ENCODE results near the gene CPAMD8. TPM values are rescaled to one million over a fixed set of nuclear protein-coding genes. Genes with fewer than 3 reads are reported as not detected.
A peak's percentile ranks its signal among the peaks of the same experiment; 100 is the strongest.

The CPAMD8 gene
- total and polyA plus RNA-seq, 10 of the 15 experiments (the other 5 are each of a cell fraction or from before 2014, with no cell fraction given): 0.12 to 0.97 (median 0.25) TPM; not detected in 3

DNA sequence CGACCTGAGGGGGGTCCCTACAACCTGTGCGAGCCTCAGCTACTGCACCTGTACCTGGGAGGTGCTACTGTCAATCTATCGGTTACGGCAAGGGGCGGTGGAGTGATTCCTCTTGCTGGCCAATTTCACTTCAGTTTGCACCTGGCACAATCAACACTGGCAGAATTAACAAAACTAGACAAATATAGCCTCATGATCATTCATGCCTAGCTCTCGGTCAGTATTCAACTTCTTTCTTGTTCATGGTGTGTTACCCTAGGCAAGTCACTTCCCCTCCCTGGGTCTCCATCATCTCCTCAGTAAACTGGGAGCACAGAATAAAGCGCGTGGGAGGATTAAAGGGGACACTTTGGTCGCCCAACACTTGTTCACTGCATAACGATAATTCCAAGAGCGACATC, 48.0 kb upstream of the CPAMD8 start:
- intact Hi-C loops (cut with micrococcal nuclease; ENCODE audit: unreplicated experiment): loop anchor here (1.0 to 2.0 kb wide), 3 partner anchors 60 to 193 kb away; partner anchors contain the start of gene BABAM1
- DNase-seq (ENCODE audit: low read depth, low spot score): no peak
- WGBS (ENCODE audit: insufficient coverage, insufficient replicate concordance, low lambda C conversion rate, missing lambda C conversion rate): 0% methylated on average over 11 of the region's 11 CpGs
- Histone ChIP-seq H3K9ac (ENCODE audit: control insufficient read depth, insufficient read depth, low read length) (peak overlapping the region; percentile 84), H3K9me3 (replicated peaks; ENCODE audit: control insufficient read depth, insufficient read depth, low read length) (no peaks in the 10 kb centered on the region), H3K79me2 (ENCODE audit: control insufficient read depth, insufficient read depth, low read length) (peaks cover 81% of the 10 kb centered on the region), H3K4me3 (peak overlapping the region; percentile 98), H3K4me2 (ENCODE audit: control insufficient read depth, insufficient read depth) (peak overlapping the region; percentile 97), H3K27ac (ENCODE audit: control insufficient read depth, insufficient read depth) (peak overlapping the region; percentile 86), H3K4me1 (ENCODE audit: control insufficient read depth, insufficient read depth, low read length) (peaks cover 28% of the 10 kb centered on the region), H4K20me1 (ENCODE audit: control insufficient read depth, insufficient read depth) (peaks cover 5% of the 10 kb centered on the region), H2AFZ (ENCODE audit: control insufficient read depth, low read depth, low read length) (peak overlapping the region; percentile 75), H3K36me3 (ENCODE audit: control insufficient read depth in 2 of 2, insufficient read depth in 2 of 2, low read length in 1 of 2) (peaks cover 3 to 4% of the 10 kb centered on the region in 2 experiments; a peak in 3 of 4 replicates), H3K27me3 (replicated peaks in 1 of 2; ENCODE audit: control insufficient read depth in 2 of 2, insufficient read depth in 2 of 2, low read length in 1 of 2) (no peaks in the 10 kb centered on the region)
- in situ Hi-C loops (cut with MboI): loop anchor here (5.0 kb wide), 1 partner anchor 213 kb away; no protein-coding TSS in a partner anchor
- ChIA-PET CTCF (interaction anchor here (0.9 to 1.8 kb wide), 5 partner anchors 142 to 360 kb away, joined by 3 to 6 read pairs (median 5); partner anchors contain the start of gene BABAM1), SMC1A (ENCODE audit: uncharacterized antibody, unreplicated experiment) (interaction anchor here (1.0 to 2.7 kb wide), 7 partner anchors 34 to 229 kb away, joined by 3 to 24 read pairs (median 4); partner anchors contain the start of genes ABHD8 and USHBP1), POLR2A (interaction anchor here (0.6 to 8.5 kb wide), 6 partner anchors 16 to 328 kb away, joined by 3 to 111 read pairs (median 3); no protein-coding TSS in a partner anchor), RAD21 (ENCODE audit: unreplicated experiment) (interaction anchor here (0.9 to 2.4 kb wide), 6 partner anchors 47 to 360 kb away, joined by 3 to 19 read pairs (median 4); partner anchors contain the start of gene BABAM1)
- peak; percentile 1 for ATAC-seq
- TSS peak; percentile 71 for BruUV-seq (replicated peaks)
- no peak for FAIRE-seq
- no peak for TF ChIP-seq SUPT20H (IDR thresholded peaks at IDR 0.05; ENCODE audit: borderline replicate concordance, control insufficient read depth, low read depth, low read length)
- no peak for TF ChIP-seq CREB1 (IDR thresholded peaks at IDR 0.05; ENCODE audit: low read depth)
- no peak for TF ChIP-seq SRF (IDR thresholded peaks at IDR 0.05; ENCODE audit: low read depth in 2 of 2, low read length in 2 of 2)
- TF ChIP-seq CHD1 (IDR thresholded peaks at IDR 0.05; ENCODE audit: low read depth, low read length): no peak
- TF ChIP-seq MEF2A (IDR thresholded peaks at IDR 0.05; ENCODE audit: insufficient read depth, low read depth, low read length): 0 out of 2 replicates have a peak, but pooled peaks have one; percentile 32
- TF ChIP-seq SMAD5 (IDR thresholded peaks at IDR 0.05; ENCODE audit: low read depth): no peak
- TF ChIP-seq RFX5 (IDR thresholded peaks at IDR 0.05; ENCODE audit: low read depth, low read length): no peak
- no peak for TF ChIP-seq TARDBP (IDR thresholded peaks at IDR 0.05; ENCODE audit: borderline replicate concordance)
- TF ChIP-seq EP300 (IDR thresholded peaks at IDR 0.05; ENCODE audit: borderline replicate concordance in 1 of 2, control insufficient read depth in 1 of 2, low read depth in 2 of 2, low read length in 2 of 2): no peak
- TF ChIP-seq CBX3 (IDR thresholded peaks at IDR 0.05; ENCODE audit: borderline replicate concordance, low read depth): no peak
- TF ChIP-seq ZNF622 (IDR thresholded peaks at IDR 0.05): no peak
- TF ChIP-seq, protein P1, sequence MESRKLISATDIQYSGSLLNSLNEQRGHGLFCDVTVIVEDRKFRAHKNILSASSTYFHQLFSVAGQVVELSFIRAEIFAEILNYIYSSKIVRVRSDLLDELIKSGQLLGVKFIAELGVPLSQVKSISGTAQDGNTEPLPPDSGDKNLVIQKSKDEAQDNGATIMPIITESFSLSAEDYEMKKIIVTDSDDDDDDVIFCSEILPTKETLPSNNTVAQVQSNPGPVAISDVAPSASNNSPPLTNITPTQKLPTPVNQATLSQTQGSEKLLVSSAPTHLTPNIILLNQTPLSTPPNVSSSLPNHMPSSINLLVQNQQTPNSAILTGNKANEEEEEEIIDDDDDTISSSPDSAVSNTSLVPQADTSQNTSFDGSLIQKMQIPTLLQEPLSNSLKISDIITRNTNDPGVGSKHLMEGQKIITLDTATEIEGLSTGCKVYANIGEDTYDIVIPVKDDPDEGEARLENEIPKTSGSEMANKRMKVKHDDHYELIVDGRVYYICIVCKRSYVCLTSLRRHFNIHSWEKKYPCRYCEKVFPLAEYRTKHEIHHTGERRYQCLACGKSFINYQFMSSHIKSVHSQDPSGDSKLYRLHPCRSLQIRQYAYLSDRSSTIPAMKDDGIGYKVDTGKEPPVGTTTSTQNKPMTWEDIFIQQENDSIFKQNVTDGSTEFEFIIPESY (IDR thresholded peaks at IDR 0.05): no peak
- TF ChIP-seq NBN (IDR thresholded peaks at IDR 0.05): no peak
- TF ChIP-seq PAX8 (IDR thresholded peaks at IDR 0.05): no peak
- no peak for TF ChIP-seq IKZF1 (conservative IDR thresholded peaks at IDR 0.05)
- TF ChIP-seq, protein P2, sequence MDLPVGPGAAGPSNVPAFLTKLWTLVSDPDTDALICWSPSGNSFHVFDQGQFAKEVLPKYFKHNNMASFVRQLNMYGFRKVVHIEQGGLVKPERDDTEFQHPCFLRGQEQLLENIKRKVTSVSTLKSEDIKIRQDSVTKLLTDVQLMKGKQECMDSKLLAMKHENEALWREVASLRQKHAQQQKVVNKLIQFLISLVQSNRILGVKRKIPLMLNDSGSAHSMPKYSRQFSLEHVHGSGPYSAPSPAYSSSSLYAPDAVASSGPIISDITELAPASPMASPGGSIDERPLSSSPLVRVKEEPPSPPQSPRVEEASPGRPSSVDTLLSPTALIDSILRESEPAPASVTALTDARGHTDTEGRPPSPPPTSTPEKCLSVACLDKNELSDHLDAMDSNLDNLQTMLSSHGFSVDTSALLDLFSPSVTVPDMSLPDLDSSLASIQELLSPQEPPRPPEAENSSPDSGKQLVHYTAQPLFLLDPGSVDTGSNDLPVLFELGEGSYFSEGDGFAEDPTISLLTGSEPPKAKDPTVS (IDR thresholded peaks at IDR 0.05; ENCODE audit: low read depth, low read length): no peak
- TF ChIP-seq, protein P3, sequence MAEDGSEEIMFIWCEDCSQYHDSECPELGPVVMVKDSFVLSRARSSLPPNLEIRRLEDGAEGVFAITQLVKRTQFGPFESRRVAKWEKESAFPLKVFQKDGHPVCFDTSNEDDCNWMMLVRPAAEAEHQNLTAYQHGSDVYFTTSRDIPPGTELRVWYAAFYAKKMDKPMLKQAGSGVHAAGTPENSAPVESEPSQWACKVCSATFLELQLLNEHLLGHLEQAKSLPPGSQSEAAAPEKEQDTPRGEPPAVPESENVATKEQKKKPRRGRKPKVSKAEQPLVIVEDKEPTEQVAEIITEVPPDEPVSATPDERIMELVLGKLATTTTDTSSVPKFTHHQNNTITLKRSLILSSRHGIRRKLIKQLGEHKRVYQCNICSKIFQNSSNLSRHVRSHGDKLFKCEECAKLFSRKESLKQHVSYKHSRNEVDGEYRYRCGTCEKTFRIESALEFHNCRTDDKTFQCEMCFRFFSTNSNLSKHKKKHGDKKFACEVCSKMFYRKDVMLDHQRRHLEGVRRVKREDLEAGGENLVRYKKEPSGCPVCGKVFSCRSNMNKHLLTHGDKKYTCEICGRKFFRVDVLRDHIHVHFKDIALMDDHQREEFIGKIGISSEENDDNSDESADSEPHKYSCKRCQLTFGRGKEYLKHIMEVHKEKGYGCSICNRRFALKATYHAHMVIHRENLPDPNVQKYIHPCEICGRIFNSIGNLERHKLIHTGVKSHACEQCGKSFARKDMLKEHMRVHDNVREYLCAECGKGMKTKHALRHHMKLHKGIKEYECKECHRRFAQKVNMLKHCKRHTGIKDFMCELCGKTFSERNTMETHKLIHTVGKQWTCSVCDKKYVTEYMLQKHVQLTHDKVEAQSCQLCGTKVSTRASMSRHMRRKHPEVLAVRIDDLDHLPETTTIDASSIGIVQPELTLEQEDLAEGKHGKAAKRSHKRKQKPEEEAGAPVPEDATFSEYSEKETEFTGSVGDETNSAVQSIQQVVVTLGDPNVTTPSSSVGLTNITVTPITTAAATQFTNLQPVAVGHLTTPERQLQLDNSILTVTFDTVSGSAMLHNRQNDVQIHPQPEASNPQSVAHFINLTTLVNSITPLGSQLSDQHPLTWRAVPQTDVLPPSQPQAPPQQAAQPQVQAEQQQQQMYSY (CRISPR knock-in tag; IDR thresholded peaks at IDR 0.05): no peak
- TF ChIP-seq HDAC6 (IDR thresholded peaks at IDR 0.05; ENCODE audit: unreplicated experiment): peak; percentile 16

Measured in GM12878 (cell line).